PC-9 (cell line): Measurements from ENCODE around the gene TSSK2.

Experiments used
- CTCF ChIP-seq: fragments of 200-600 bp; sonication (generic); conservative IDR thresholded peaks from 2 replicates; pipeline ENCODE4 v1.6.1; 2017; ENCODE audit warnings: mixed run types, antibody characterized with exemption, mild to moderate bottlenecking, moderate library complexity
- EZH2 ChIP-seq: fragments of 200-600 bp; sonication (generic); IDR thresholded peaks from 2 replicates; pipeline ENCODE4 v1.8.0; 2017; ENCODE audit warnings: antibody characterized with exemption, low read depth

- TF ChIP-seq CTCF, result no peak
- no peak for TF ChIP-seq EZH2
Observed at GRCh38 chr22:19115628-19116027, 15.5 kb upstream of the TSSK2 start.
